Trophoblast cell (in vitro differentiated cells and primary cell): ENCODE measurements around the gene EIF5A.

Source experiments
- DNase-seq, 2 donors: peaks; one replicate each; pipeline ENCODE4 v3.0.0-alpha.2; 2016
- H2AFZ ChIP-seq: 2 replicates; pipeline ENCODE4 v1.6.1; 2013; ENCODE audit warnings: low read length, moderate library complexity, mild to moderate bottlenecking; ENCODE audit not compliant: insufficient read depth, poor library complexity
- H2AK5ac ChIP-seq: 2 replicates; pipeline ENCODE4 v1.6.1; 2013; ENCODE audit warnings: mild to moderate bottlenecking, low read length
- H2BK120ac ChIP-seq: 2 replicates; pipeline ENCODE4 v1.6.1; 2013; ENCODE audit warnings: low read length, mild to moderate bottlenecking, moderate library complexity; ENCODE audit not compliant: insufficient read depth, poor library complexity
- H2BK12ac ChIP-seq: 2 replicates; pipeline ENCODE4 v1.6.1; 2013; ENCODE audit warnings: mild to moderate bottlenecking, low read length, moderate library complexity
- H2BK5ac ChIP-seq: 2 replicates; pipeline ENCODE4 v1.6.1; 2013; ENCODE audit warnings: low read length, low read depth, moderate library complexity, mild to moderate bottlenecking; ENCODE audit not compliant: poor library complexity
- H3K14ac ChIP-seq: 2 replicates; pipeline ENCODE4 v1.6.1; 2013; ENCODE audit warnings: mild to moderate bottlenecking, low read length
- H3K18ac ChIP-seq: 2 replicates; pipeline ENCODE4 v1.6.1; 2013; ENCODE audit warnings: mild to moderate bottlenecking, low read length
- H3K23ac ChIP-seq: 2 replicates; pipeline ENCODE4 v1.6.1; 2013; ENCODE audit warnings: low read length
- H3K27ac ChIP-seq: 2 replicates; pipeline ENCODE4 v1.5.1; 2013; ENCODE audit warnings: low read depth, mild to moderate bottlenecking, inconsistent platforms, low read length, moderate library complexity
- H3K27me3 ChIP-seq: 2 replicates; pipeline ENCODE4 v1.6.1; 2013; ENCODE audit warnings: inconsistent platforms, mild to moderate bottlenecking, low read length, moderate library complexity; ENCODE audit not compliant: insufficient read depth
- H3K36me3 ChIP-seq, 2 experiments: 1 replicate in 1 of 2; 2 replicates in 1 of 2; pipeline ENCODE4 v1.6.1; 2013; ENCODE audit warnings: low read length in 2 of 2, mild to moderate bottlenecking in 2 of 2, moderate library complexity in 1 of 2; ENCODE audit not compliant: insufficient read depth in 2 of 2, control insufficient read depth in 1 of 2
- H3K4ac ChIP-seq: 2 replicates; pipeline ENCODE4 v1.6.1; 2013; ENCODE audit warnings: low read depth, mild to moderate bottlenecking, low read length, moderate library complexity
- H3K4me1 ChIP-seq, 2 experiments: 1 replicate in 1 of 2; 2 replicates in 1 of 2; pipeline ENCODE4 v1.6.1; 2013; ENCODE audit warnings: low read length in 2 of 2, mild to moderate bottlenecking in 2 of 2, moderate library complexity in 1 of 2; ENCODE audit not compliant: insufficient read depth in 2 of 2, control insufficient read depth in 1 of 2
- H3K4me2 ChIP-seq: 2 replicates; pipeline ENCODE4 v1.6.1; 2013; ENCODE audit warnings: inconsistent platforms, mild to moderate bottlenecking, low read length, moderate library complexity
- H3K4me3 ChIP-seq: 2 replicates; pipeline ENCODE4 v1.5.1; 2013; ENCODE audit warnings: mild to moderate bottlenecking, low read depth, low read length, inconsistent platforms
- H3K79me1 ChIP-seq: one replicate; pipeline ENCODE4 v1.6.1; 2013; ENCODE audit warnings: low read length
- H3K79me2 ChIP-seq: 2 replicates; pipeline ENCODE4 v1.6.1; 2013; ENCODE audit warnings: low read length, mild to moderate bottlenecking; ENCODE audit not compliant: control insufficient read depth, insufficient read depth, poor library complexity
- H3K9ac ChIP-seq: 2 replicates; pipeline ENCODE4 v1.6.1; 2013; ENCODE audit warnings: mild to moderate bottlenecking, low read length
- H3K9me3 ChIP-seq: 2 replicates; pipeline ENCODE4 v1.6.1; 2013; ENCODE audit warnings: low read depth, mild to moderate bottlenecking, control low read depth, inconsistent platforms, low read length; ENCODE audit not compliant: insufficient read depth
- H4K12ac ChIP-seq: 2 replicates; pipeline ENCODE4 v1.6.1; 2013; ENCODE audit warnings: low read depth, mild to moderate bottlenecking, low read length, moderate library complexity
- H4K8ac ChIP-seq: 2 replicates; pipeline ENCODE4 v1.6.1; 2013; ENCODE audit warnings: low read depth, mild to moderate bottlenecking, low read length, moderate library complexity
- H4K91ac ChIP-seq: one replicate; pipeline ENCODE4 v1.6.1; 2013; ENCODE audit warnings: low read depth, mild to moderate bottlenecking, low read length, moderate library complexity
- WGBS: extraction: QIAGEN DNeasy Blood & Tissue Kit; methylation state at CpG from one replicate; pipeline ENCODE4 v1.1.7; 2013; ENCODE audit warnings: missing lambda C conversion rate; ENCODE audit not compliant: insufficient read length, insufficient coverage; ENCODE audit errors: extremely low coverage; 5-methylcytosine and 5-hydroxymethylcytosine counted together

Gene EIF5A

GRCh38 chr17:7293159-7293558 lies 14.3 kb upstream of the EIF5A start:
- Histone ChIP-seq H3K9me3 (peaks cover 5% of the 10 kb centered on the region), H3K79me1 (no peaks in the 10 kb centered on the region), H2AFZ (no peak overlapping the region), H3K4me1 (peaks cover 4 to 8% of the 10 kb centered on the region in 2 experiments), H3K4me2 (no peak overlapping the region), H3K4me3 (no peak overlapping the region), H3K18ac (no peak overlapping the region), H3K9ac (no peak overlapping the region), H3K36me3 (no peaks in the 10 kb centered on the region), H3K27ac (no peak overlapping the region), H2BK12ac (no peak overlapping the region), H4K91ac (no peak overlapping the region), H3K79me2 (no peaks in the 10 kb centered on the region), H2BK120ac (no peak overlapping the region), H4K8ac (no peak overlapping the region), H3K23ac (no peak overlapping the region), H3K27me3 (peaks cover 23% of the 10 kb centered on the region), H2AK5ac (no peak overlapping the region), H2BK5ac (no peak overlapping the region), H3K4ac (no peak overlapping the region), H4K12ac (no peak overlapping the region), H3K14ac (no peak overlapping the region)
- no peak for DNase-seq
- WGBS, result no CpG with 5 or more reads among the region's 11 CpGs

- peaks cover 5% of the 10 kb centered on the region for H3K9me3 ChIP-seq
- no peak overlapping the region for H2BK120ac ChIP-seq
- no peak overlapping the region for H2BK12ac ChIP-seq
- H3K36me3 ChIP-seq, result no peaks in the 10 kb centered on the region
- H2AFZ ChIP-seq, result no peak overlapping the region
- H3K27me3 ChIP-seq, result peaks cover 21% of the 10 kb centered on the region
- no peak overlapping the region for H2AK5ac ChIP-seq
- no peak overlapping the region for H3K4ac ChIP-seq
- H3K79me2 ChIP-seq, result no peaks in the 10 kb centered on the region
- no peaks in the 10 kb centered on the region for H3K79me1 ChIP-seq
- peaks cover 4 to 8% of the 10 kb centered on the region in 2 experiments for H3K4me1 ChIP-seq
- no peak overlapping the region for H3K14ac ChIP-seq
- H3K23ac ChIP-seq, result no peak overlapping the region
- WGBS, result no CpG with 5 or more reads among the region's 75 CpGs
- no peak overlapping the region for H4K8ac ChIP-seq
- no peak overlapping the region for H4K12ac ChIP-seq
- H4K91ac ChIP-seq, result no peak overlapping the region
- no peak overlapping the region for H3K4me3 ChIP-seq
- no peak overlapping the region for H3K27ac ChIP-seq
- H2BK5ac ChIP-seq, result no peak overlapping the region
- H3K4me2 ChIP-seq, result peak overlapping the region; percentile 38
- H3K9ac ChIP-seq, result no peak overlapping the region
- no peak overlapping the region for H3K18ac ChIP-seq
- DNase-seq, result peak; percentile 27 to 54
These were observed 13.4 kb upstream of the EIF5A start for GRCh38 chr17:7293816-7294613.

- Histone ChIP-seq H3K79me2 (no peaks in the 10 kb centered on the region), H2BK12ac (no peak within 1 kb of the TSS), H4K8ac (peak within 1 kb of the TSS; percentile 48), H3K36me3 (no peaks in the 10 kb centered on the region), H3K4me2 (peak within 1 kb of the TSS; percentile 46), H3K79me1 (no peaks in the 10 kb centered on the region), H3K4me3 (no peak within 1 kb of the TSS), H3K9ac (no peak within 1 kb of the TSS), H3K4ac (no peak within 1 kb of the TSS), H3K4me1 (peaks cover 4 to 8% of the 10 kb centered on the region in 2 experiments), H3K18ac (no peak within 1 kb of the TSS), H2AK5ac (no peak within 1 kb of the TSS), H3K23ac (no peak within 1 kb of the TSS), H3K9me3 (peaks cover 5% of the 10 kb centered on the region), H2BK120ac (no peak within 1 kb of the TSS), H2BK5ac (no peak within 1 kb of the TSS), H4K12ac (no peak within 1 kb of the TSS), H3K27ac (no peak within 1 kb of the TSS), H3K27me3 (peaks cover 21% of the 10 kb centered on the region), H3K14ac (no peak within 1 kb of the TSS), H2AFZ (peak within 1 kb of the TSS; percentile 20), H4K91ac (no peak within 1 kb of the TSS)
- DNase-seq, result peak; percentile 59 to 66
- no CpG with 5 or more reads among the region's 57 CpGs for WGBS
These were observed 12.7 kb upstream of the EIF5A start, which contains the start of gene YBX2 for GRCh38 chr17:7294614-7295153. TSS of gene YBX2 (minus strand) at chr17:7294639. CDS start at chr17:7294500, 139 bp downstream.

GRCh38 chr17:7295230-7296180 lies 11.9 kb upstream of the EIF5A start:
- Histone ChIP-seq H3K79me1 (no peaks in the 10 kb centered on the region), H4K12ac (no peak overlapping the region), H3K27me3 (peaks cover 21% of the 10 kb centered on the region), H2BK12ac (no peak overlapping the region), H4K91ac (no peak overlapping the region), H3K23ac (no peak overlapping the region), H3K4me2 (peak overlapping the region; percentile 45), H2BK5ac (no peak overlapping the region), H4K8ac (no peak overlapping the region), H2BK120ac (no peak overlapping the region), H3K9me3 (peaks cover 5% of the 10 kb centered on the region), H3K36me3 (no peaks in the 10 kb centered on the region), H3K4me1 (peaks cover 4 to 8% of the 10 kb centered on the region in 2 experiments), H3K14ac (no peak overlapping the region), H3K4me3 (no peak overlapping the region), H3K27ac (no peak overlapping the region), H2AK5ac (no peak overlapping the region), H3K18ac (no peak overlapping the region), H3K4ac (no peak overlapping the region), H2AFZ (no peak overlapping the region), H3K9ac (no peak overlapping the region), H3K79me2 (no peaks in the 10 kb centered on the region)
- WGBS, result no CpG with 5 or more reads among the region's 42 CpGs
- DNase-seq, result peak; percentile 33 to 62
